Activated T-helper 1 cell treated with anti-CD3 and anti-CD28 coated beads, Interleukin-2, amount 50 U/mL, for 16 hours (primary cell): ENCODE data around the gene TRIM8.

Source experiments
- DNase-seq, 2 donors: peaks; one replicate each; pipeline ENCODE4 v3.0.0-alpha.2; 2020; ENCODE audit warnings: low read depth in 1 of 2, low spot score in 1 of 2

The TRIM8 gene

GRCh38 chr10:102616066-102616770 lies 28.1 kb upstream of the TRIM8 start:
- DNase-seq, result no peak

GRCh38 chr10:102617041-102617440 lies 27.2 kb upstream of the TRIM8 start:
- DNase-seq, result no peak

- DNase-seq, result no peak
Observed at GRCh38 chr10:102617816-102618215, 26.5 kb upstream of the TRIM8 start.

GRCh38 chr10:102619281-102619981 lies 24.8 kb upstream of the TRIM8 start:
- DNase-seq, result no peak

- DNase-seq, result no peak
Observed at GRCh38 chr10:102620138-102620590, 24.1 kb upstream of the TRIM8 start.

GRCh38 chr10:102620591-102621442 lies 23.5 kb upstream of the TRIM8 start:
- DNase-seq, result no peak

- no peak for DNase-seq
Observed at GRCh38 chr10:102621443-102622325, 22.6 kb upstream of the TRIM8 start.

GRCh38 chr10:102624094-102624493 lies 20.2 kb upstream of the TRIM8 start:
- DNase-seq, result no peak

GRCh38 chr10:102624751-102625645 lies 19.3 kb upstream of the TRIM8 start:
- DNase-seq, result no peak

GRCh38 chr10:102626026-102626685 lies 18.1 kb upstream of the TRIM8 start:
- DNase-seq, result no peak

GRCh38 chr10:102627291-102627735 lies 17.0 kb upstream of the TRIM8 start:
- DNase-seq, result no peak

GRCh38 chr10:102627736-102628293 lies 16.5 kb upstream of the TRIM8 start:
- no peak for DNase-seq

- DNase-seq, result no peak
Observed at GRCh38 chr10:102628451-102628911, 15.8 kb upstream of the TRIM8 start.

GRCh38 chr10:102629661-102630614 lies 14.3 kb upstream of the TRIM8 start:
- DNase-seq, result no peak

GRCh38 chr10:102630663-102631062 lies 13.6 kb upstream of the TRIM8 start:
- no peak for DNase-seq

GRCh38 chr10:102631525-102632393 lies 12.5 kb upstream of the TRIM8 start:
- no peak for DNase-seq
